ENCODE data around the gene C8A.

C8A gene

GRCh38 chr1:56953386-56953785 lies 98.8 kb downstream of the C8A start:
- TF ChIP-seq, protein P1, sequence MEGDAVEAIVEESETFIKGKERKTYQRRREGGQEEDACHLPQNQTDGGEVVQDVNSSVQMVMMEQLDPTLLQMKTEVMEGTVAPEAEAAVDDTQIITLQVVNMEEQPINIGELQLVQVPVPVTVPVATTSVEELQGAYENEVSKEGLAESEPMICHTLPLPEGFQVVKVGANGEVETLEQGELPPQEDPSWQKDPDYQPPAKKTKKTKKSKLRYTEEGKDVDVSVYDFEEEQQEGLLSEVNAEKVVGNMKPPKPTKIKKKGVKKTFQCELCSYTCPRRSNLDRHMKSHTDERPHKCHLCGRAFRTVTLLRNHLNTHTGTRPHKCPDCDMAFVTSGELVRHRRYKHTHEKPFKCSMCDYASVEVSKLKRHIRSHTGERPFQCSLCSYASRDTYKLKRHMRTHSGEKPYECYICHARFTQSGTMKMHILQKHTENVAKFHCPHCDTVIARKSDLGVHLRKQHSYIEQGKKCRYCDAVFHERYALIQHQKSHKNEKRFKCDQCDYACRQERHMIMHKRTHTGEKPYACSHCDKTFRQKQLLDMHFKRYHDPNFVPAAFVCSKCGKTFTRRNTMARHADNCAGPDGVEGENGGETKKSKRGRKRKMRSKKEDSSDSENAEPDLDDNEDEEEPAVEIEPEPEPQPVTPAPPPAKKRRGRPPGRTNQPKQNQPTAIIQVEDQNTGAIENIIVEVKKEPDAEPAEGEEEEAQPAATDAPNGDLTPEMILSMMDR (IDR thresholded peaks at IDR 0.05; ENCODE audit: control extremely low read depth, extremely low read depth, low read depth, missing control alignments): no peak
- POLR2A ChIA-PET: no interaction called here

GRCh38 chr1:56954664-56955063 lies 100.1 kb downstream of the C8A start:
- ChIA-PET CTCF (no interaction called here), POLR2A (no interaction called here)

More at GRCh38 chr1:56953386-56953785, 98.8 kb downstream of the C8A start:
- no peak for DNase-seq (ENCODE audit: extremely low spot score)
- CTCF ChIA-PET: no interaction called here

GRCh38 chr1:56957931-56958330 lies 103.3 kb downstream of the C8A start:
- ChIA-PET POLR2A (no interaction called here), CTCF (no interaction called here)
- no peak for DNase-seq (ENCODE audit: extremely low spot score)
- TF ChIP-seq, protein P1 (IDR thresholded peaks at IDR 0.05; ENCODE audit: control extremely low read depth, extremely low read depth, low read depth, missing control alignments): no peak

More at GRCh38 chr1:56954664-56955063, 100.1 kb downstream of the C8A start:
- DNase-seq (ENCODE audit: extremely low spot score): no peak
- TF ChIP-seq, protein P1 (IDR thresholded peaks at IDR 0.05; ENCODE audit: control extremely low read depth, extremely low read depth, low read depth, missing control alignments): no peak

DNA sequence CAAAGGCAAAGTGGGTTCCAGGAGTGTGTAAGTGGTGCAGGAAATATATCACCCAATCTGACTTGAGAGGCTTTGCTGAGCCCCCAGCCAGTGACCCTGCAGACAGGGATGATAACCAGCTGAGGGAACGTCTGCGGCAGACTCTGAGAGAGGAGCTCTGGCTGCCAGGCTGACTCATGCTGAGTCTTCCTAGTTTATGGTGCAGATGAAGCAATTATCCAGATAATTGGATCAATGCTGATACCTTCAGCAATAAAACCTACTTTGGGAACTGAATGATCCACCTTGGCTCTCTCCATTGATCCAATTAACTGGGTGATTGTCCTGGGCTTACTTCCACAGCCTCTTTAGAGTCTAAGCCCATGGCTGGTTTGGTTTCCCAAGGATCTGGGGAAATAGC lies 103.9 kb downstream of the C8A start:
- ChIA-PET CTCF (no interaction called here), POLR2A (no interaction called here)
- DNase-seq (ENCODE audit: extremely low spot score): no peak
- TF ChIP-seq, protein P1 (IDR thresholded peaks at IDR 0.05; ENCODE audit: control extremely low read depth, extremely low read depth, low read depth, missing control alignments): no peak

DNA sequence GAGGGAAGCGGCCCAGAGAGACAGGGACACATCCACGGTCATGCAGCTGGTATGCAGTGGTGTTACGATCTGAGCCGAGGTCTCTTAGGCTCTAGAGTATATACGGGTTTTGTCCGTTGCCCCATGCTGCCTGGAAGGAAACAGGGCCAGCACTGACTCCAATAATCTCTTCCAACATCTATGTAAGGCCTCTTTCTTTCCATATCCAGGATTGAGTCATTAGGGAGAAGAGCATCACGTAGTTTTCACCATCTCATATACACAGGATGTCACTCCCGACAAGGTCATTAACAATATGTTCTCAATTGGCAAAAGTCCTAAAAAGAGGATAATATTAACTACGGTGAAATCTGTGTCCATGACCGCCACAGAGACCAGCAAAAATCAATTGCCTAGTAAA lies 106.8 kb downstream of the C8A start:
- ChIA-PET POLR2A (no interaction called here), CTCF (no interaction called here)
- TF ChIP-seq, protein P1 (IDR thresholded peaks at IDR 0.05; ENCODE audit: control extremely low read depth, extremely low read depth, low read depth, missing control alignments): no peak
- DNase-seq (ENCODE audit: extremely low spot score): no peak

- CTCF ChIA-PET: no interaction called here
- POLR2A ChIA-PET: no interaction called here
- TF ChIP-seq, protein P1 (IDR thresholded peaks at IDR 0.05; ENCODE audit: control extremely low read depth, extremely low read depth, low read depth, missing control alignments): no peak
- no peak for DNase-seq (ENCODE audit: extremely low spot score)
Measured at GRCh38 chr1:56963667-56964066, 109.1 kb downstream of the C8A start.

Data from GM10248 (cell line).